NAMALWA (cell line): ENCODE measurements around the gene EMX1.

Experiments
- DNase-seq: peaks from one replicate; pipeline ENCODE4 v3.0.0-alpha.2; 2015; ENCODE audit warnings: low spot score

EMX1 gene

DNA sequence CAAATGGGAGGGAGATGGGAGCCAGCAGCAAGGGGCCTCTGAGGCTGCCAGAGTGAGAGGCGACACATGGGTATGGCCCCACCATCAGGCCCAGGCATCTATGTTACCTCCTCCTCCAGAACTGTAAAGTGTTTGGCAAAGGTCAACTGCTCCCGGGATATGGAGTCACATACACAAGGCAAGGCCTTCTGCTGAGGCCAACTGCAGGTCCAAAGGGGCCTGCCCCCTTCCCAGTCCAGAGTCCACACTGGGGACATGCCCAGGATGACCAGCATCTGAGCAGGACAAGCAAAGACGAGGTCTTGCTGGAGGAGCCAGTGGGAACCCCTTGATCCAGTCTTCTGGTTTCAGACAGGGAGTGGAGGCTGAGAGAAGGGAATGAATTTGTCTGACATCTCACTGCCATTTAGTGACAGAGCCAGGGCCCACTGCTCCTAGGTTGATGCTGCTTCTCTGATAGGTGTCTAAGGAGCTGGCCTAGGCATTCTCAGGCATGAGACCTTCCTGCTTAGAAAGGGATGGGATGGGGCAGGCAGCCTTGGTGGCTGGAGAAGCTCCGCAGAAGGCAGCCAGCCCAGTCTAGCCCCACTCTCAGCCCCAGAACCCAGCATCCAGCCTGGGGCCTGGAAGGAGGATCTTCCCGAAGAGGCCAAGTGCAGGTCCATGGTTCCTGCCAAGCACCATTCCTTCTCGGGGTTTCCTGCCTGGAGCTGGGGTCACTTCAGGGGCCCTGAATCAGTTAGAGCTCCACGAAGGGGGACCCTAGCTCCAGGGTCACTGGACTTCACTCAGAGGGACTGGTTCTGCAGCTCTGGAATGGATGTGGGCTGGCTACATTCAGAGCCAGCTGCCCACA, 26.4 kb downstream of the EMX1 start:
- no peak for DNase-seq

DNA sequence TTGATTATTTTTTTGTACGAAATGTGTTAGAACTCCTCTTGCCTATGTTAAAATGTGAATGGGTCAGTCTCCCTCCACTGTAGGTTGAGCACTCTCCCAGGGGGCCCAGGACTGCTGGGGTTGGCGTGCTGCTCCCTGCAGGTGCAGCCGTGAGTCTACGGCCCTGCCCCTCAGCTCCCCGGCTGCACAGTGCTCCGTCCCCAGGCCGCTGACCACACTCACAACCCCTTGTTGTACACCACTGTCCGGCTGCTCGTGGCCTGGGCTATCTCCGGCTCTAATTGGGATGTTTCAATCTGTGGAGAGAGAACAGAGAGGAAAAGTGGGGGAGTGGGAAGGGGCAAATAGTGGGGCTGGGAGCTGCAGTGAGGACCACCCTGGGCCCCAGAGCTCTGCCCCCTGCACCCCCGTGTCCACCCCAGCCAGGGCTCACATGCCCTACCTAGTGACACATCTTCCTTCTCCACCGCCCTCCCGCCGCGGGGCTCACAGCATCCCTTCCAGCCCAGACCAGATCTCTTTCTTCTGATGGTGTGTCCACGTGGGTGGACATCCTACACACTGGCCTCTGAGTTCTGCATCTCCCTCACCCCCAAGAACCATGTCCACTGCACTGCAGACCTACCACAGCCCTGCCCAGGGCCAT, 27.6 kb downstream of the EMX1 start:
- DNase-seq: no peak

DNA sequence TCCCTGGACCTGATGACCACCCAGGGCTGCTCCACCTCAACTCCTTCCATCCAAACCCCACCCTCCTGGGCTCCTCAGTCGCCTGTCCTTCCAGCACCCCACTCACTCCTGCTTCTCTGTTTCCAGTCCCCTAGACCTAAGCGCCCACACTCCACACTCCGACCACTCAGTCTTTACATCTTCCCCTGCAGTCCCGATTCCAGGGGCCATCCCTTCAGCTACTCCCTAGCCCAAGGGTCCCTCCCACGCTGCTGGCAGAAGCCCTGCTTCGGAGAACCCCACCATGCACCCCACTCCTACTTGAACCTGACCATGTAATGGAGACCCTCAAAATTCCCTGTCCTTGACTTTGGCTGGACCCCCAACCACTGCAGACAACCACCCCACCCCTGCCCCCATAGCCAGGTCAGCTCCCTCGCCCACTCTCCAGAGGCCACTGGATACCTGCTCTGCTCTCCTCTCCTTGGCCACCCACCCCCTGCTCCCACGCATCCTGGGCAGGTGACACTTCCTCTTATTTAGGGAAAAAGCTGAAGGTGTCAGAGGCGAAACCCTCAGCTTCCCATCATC, 28.2 kb downstream of the EMX1 start:
- DNase-seq: no peak

DNA sequence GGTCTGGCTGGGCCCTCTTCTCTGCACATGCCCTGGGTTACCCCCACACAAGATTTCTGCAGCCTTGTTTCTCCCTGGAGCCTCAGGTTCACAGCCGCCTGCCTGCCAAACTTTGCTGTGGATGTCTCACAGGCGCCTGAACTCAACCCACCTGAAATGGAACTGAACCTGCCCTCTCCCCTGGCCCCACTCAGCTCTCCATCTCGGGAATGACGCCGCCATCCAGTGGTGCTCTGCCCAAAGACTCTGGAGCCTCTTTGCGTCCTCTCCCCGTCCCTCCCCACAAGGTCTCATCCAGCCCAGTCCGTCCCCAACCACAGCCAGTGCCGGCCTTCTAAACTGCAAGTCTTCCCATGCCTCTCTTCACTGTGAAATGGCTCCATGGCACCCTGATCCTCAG, 29.1 kb downstream of the EMX1 start:
- no peak for DNase-seq

DNA sequence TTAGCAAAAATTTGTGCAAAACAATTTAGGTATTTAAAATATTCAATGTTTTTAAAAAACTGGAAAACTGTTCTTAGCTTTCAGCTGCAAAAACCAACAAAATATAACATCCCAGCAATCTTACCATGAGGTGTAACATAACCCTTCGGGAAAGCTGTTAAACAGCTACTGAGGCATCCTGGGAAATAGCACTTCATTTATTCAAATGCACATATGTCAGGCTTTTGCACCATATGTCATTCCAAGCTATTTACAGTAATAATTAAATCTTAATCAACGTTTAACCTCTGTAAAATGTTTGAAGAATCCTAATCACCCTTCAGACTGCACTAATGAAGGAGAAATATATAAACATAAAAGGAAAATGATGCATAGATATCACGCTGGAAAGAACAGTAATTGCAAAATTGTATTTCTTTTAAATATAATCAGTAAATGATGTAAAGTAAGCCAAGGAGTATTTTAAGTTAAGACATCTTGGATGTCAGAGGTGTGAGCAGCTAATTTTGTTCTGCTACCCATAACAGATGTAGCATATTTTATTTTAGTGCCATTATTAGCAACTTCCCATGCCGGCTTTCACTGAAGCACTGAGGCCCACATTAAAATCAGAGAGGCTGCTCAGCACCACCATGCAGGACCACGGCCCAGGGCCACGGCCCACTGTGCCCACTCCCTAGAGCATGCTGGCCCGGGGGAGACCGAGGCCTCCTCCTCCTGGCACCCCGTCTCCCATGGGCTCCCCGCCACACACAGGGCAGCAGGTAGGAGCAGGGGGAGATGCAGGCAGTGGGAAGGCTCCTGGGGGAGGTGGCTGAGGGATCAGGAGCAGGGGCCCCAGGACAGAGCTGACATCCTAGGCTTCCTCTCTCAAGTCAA, 30.9 kb downstream of the EMX1 start:
- no peak for DNase-seq

DNA sequence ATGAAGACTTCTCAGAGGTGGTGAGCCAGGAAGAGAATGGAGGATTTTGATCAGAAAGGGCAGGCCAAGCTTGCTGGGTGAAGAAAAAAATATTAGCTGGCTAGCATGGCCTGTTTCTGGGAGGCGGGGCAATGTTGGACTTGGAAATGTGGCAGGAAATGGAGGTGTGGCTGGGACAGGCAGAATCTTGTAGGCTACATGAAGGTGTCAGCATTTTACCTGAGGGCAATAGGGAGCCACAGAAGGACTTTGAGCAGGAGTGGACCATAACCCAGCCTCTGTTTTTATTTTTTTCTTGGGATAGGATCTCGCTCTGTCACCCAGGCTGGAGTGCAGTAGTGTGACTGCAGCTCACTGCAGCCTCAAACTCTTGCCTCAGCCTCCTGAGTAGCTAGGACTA, 31.7 kb downstream of the EMX1 start:
- no peak for DNase-seq

DNA sequence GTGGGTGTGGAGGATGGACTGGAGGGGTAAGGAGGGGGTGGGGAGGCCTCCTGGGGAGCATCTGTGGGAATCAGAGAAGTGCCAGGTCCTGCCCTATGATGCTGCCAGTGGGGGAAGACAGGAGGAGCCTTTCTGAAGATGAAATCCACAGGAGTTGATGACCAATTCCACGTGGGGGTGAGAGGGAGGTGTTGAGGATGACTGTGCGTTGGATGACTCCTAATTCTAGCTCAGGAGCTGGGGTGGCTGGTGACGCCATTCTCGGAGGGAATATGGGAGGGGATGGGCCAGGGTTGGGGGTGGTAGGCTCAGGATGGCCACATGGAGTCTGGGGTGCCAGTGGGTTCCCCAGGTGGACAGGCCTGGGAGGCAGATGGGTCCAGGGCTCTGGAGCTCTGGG, 32.3 kb downstream of the EMX1 start:
- no peak for DNase-seq

DNA sequence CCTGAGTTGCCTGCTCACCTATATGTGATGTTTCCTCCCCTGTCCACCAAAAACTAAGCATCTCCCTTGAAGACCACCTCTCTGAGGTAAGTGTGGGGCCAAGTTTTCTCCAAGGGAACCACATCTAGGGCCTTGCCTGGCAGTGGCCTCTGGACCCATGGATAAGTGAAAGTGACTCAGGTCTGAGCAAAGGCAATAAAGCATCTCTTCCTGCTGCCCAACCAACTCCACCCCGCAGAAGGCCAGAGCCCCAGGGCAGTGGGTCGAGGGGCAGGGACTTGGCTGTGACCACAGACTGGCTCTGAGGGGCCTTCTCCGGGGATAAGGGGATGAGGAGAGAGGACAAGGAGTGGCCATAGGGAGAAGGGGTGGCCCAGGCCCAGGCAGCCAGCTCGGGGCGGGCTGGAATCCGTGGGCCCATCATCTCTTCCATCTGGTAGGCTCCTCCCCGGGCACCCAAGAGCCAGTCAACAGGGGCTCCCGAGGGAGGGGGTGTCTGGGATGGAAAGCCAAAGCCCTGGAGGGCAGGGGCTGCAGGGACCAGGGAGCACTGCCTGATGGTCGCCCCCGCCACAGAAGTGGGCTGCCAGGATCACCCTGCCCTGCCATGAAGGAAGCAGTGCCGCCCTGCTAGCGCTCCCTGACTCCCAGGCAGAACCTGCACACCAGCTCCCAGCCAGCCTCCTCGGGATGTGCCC, 33.4 kb downstream of the EMX1 start:
- no peak for DNase-seq

DNA sequence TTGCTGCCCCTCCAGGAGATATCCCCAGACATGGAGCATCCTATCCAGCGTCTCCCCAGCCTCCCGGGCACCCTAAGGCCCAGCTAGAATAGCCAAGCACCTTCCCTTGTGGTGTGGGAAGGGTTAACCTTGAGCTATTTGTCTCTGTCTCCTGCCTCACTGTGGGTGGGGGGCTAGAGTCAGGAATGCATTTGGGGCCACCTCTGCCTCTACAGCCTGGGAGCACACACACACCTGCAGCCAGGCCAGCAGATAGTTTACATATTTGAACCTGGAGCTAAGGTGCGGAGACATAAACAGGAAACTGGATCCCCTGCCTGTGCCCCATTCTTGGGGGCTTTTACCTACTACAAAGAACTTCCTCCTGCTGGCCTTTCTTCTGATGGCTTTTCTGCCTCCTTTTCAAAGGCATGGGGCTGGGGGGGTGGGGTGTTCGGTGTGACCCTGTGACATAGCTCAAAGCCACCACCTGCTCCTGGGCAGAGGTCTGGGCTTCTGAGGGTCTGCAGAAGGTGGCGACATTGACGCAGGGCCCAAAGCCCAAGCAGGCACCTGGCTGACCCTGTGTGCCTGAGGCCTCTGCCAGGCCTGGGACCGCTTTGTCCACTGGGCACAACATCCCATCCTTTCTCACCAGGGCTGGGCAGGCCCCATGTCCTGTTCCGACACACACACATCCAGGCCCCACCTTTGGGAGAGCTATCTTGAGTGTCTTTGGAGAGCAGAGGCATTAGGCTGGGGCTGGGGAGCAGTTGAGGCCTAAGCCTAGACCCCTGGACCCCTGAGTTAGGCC, 34.2 kb downstream of the EMX1 start:
- no peak for DNase-seq

DNA sequence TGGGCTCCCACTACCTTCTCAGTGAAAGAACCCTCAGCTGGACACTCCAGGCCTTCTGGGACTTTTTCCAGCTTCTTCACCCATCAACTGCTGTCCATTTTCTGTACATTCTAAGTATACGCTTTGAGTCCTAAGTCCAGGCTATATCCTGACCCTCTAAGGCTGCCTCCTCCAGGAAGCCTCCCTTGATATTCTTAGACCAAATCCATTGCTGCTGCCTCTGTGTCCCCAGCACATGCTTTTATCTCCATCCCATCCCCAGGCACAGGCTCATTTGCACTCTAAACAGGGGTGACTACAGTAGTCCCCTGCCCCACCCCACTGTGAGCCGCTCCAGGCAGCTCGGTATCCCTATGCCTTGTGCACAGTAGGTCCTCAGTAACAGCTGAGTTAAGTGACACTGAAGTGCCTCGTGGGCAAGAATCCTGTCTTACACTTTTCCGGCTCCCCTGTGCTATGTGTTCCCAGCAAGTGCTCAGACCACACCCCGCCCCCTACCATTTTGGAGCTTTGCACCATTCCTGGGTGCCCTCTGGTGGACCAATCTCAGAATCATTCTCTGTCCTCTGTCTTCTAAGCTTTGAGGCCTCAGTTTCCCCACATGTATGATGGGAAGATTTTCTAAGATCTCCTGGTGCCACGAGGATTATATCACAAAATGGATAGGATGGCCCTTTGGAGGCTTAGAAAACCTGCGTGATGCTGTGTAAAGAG, 34.9 kb downstream of the EMX1 start:
- no peak for DNase-seq

DNA sequence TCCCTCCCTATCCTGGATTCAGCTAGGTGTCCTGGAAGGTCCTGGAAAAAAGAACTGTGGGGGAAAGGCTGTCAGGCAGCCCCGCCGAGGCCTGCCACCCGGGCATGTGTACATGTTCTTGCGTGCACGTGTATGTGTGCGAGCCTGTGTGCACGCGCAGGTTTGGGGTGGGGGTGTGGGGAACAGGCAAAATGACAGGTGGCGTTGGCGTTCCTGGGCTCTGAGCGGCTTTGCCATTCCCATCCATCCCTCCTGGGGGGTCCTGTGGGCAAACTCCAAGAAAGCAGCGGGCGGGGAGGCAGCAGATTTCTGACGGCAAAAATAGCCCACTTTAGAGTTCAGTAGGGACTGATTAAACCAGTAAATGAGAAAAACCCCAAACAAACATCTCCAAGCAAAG, 35.6 kb downstream of the EMX1 start:
- no peak for DNase-seq

DNA sequence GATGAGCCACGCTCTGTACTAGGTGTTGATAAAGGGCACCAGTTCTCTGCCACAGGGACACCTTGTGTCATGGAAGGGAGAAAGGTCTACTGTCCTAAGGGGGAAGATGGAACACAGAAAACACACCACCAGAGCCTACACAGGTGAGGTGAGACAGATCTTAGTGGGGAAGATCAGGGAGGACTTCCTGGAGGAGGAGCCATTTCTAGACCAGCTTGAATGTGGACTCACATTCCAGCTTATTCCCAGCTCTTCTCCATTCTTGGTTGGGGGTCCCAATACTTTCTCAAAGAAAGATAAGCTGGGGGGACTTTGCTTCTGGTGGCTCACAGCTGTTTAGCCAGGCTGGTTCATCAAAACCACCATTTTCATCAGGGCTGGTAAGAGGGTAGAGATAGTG, 36.2 kb downstream of the EMX1 start:
- no peak for DNase-seq

DNA sequence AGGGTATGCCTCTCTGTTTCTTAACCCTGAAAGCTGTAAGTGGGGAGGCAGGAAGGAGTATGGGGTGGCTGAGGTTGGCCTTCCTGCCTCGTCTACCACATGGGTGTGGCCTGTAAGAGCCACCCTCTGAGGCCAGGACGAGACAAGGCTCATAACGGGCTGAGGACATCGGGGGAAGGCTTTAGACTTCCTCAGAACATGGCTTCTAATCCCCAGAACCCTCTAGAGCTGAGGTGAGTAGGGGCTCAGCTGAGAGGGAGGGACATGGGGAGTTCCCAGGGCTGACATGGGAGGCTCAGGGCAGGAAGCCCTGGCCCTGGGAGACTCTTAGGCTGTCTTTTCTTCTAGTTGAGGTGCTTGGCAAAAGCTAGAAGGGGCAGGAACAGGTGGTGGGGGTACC, 36.7 kb downstream of the EMX1 start:
- DNase-seq: no peak

DNA sequence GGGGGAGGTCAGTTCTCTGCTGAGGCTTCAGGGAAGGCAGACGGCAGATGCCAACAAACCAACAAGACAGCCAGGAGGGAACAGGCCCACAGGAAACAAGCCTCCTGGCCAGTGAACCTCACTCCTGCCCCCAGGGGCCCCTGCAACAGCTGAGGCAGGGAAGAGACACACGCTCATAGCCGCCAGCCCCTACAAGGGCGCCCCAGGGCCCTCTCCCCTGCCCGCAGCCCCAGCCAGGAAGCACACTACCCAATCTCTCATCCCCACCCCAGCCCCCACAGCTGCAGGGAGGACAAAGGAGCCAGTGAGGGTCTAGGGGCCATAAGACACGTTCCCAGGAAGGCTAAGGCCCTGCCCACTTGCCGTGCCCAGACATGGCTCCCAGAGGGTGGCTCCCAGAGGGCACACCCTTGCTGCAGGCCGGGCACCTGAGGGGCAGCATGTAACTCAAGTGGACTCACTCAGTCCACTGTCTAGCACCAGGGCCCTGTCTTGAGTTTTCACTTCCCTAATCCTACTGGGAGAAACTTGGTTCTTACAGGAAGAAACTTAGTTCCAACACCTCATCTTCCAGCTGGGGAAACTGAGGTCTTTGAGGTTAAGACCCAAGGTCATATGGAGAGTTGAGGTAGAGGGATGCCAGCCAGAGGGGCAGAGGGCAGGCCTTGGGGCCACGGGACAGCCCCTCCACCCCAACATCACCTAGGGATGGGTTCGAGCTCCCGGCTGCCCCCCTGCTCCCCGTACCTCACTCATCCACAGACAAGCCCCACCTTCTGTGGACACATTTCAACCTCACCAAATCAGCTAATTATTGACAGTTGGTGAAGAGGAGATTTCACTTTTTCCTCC, 37.3 kb downstream of the EMX1 start:
- DNase-seq: no peak

DNA sequence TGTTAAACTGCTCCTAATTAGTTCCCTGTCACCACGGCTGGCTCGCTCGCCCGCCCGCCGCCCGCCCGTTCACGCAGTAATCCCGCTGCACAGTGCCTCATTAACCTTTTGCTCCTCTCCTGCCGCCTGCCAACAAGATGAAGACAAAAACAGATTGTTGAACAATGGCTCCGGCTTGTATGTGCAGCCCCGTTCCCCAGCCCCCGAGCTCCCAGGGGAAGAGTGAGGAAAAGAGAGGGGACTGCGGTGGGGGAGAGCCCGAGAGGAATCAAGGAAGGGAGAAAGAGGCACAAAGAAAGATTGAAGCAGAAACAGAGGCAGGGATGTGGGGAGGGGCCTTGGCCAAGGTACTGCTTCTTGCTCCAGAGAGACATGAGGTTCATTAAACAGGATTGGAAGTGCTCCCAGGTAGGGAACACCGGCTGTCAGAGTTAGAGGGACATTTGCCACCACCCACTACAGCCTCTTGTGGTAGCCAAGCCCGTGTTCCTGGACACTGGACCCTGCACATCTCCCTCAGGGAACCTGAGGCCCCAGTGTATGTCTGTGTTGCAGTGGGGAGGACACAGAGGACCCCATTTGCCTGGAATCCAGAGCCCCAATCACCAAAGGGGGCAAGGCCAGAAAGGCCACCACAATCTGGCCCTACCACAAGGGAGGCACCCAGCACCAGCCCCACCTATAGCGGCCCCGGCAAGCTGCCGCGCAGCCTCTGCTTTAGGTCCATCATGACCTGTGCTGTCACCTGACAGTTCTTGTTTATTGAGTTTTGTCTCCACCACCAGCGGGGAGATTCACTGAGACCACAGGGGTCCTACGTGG, 38.1 kb downstream of the EMX1 start:
- no peak for DNase-seq

DNA sequence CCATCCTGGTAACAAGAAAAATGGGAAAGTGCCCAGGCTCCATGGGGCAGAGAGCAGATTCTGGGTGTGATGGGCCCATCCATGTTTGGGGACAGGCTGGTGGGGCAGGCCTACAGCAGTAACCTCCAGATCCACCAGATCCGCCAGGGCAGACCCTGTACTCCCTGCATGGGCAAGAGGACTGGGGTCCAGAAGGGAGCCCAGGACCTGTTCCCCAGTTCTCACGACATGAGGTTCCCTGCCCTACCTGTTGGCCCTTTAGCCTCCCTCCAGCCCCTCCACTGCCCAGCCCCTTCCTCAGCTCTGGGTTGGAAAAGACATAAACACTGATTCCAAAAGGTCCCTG, 38.7 kb downstream of the EMX1 start:
- DNase-seq: no peak

DNA sequence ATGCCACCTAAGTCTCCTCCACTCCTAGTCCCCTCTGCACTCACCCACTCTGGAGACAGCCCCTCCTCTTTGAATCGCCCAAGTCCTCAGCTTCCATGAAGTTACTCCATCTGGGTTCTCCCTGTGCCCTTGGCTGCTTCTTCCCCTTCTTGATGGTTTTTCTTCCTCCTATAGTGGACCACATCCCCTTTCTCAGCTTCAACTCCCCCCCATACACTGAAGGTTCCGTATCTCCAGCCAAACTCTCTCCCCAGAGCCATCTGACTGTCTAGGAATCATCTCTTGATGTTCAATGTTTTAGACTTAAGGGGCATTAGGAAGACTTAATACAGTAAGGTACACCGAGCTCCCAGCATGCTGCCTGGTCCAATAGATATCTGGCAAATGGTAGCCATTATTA, 39.6 kb downstream of the EMX1 start:
- DNase-seq: no peak

DNA sequence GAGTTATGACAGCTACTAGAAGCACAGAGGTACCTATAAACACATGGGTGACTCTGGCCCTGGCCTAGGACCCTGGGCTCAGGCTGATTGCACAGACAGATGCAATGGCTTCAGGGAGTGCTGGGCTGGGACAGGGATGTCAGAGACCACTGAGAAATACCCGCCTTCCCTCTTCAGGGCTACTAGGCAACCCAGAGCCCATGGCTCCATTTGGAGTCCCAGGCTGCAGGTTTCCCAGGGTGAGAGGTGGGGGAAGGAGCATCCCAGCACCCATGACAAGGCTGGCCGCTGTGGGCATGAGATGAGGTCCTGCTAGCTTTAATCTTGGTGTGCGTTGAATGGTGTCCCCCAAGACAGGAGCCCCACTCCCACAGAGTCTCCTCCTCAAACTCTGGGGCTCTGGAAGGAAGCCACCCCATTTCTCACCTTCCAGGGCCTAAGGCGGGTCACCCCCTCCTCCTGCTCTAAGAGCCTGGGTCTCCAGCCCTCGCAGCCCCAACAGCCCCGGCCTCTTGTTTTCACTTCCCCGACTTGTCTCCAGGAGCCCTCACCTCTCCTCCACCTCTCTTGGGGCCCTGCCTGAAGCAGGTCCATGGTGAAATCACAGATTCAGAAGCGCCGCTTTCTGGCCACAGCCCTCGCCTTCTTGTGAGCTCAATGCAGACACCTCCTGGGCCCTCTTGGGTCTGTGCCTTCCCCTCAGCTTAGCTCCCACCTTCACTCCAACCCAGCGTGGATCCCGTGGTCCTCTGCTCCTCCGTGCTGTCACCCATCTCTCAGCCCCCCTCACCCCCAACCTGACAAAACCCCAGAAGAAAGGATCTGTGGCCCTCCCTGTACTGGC, 41.4 kb downstream of the EMX1 start:
- no peak for DNase-seq
